GM12892 (cell line): Measurements from ENCODE around the gene TET1.

ENCODE experiments used
- POLR2A ChIP-seq: IDR thresholded peaks from 2 replicates; pipeline ENCODE4 v1.6.1; 2011; ENCODE audit warnings: low read depth, low read length, control low read depth
- POLR2AphosphoS5 ChIP-seq: IDR thresholded peaks from 2 replicates; pipeline ENCODE4 v1.6.1; 2011; ENCODE audit warnings: low read depth, low read length, control low read depth
- TAF1 ChIP-seq: IDR thresholded peaks from 2 replicates; pipeline ENCODE4 v1.6.1; 2011; ENCODE audit warnings: low read depth, mild to moderate bottlenecking, control low read depth, low read length, borderline replicate concordance

- TF ChIP-seq POLR2A: no peak
- TF ChIP-seq POLR2AphosphoS5: no peak
- no peak for TF ChIP-seq TAF1
Observed at GRCh38 chr10:68604441-68604840, 44.3 kb downstream of the TET1 start.
